Sigmoid colon (tissue), 4 donors: ENCODE measurements around the gene VRTN.

ENCODE experiments used
- EP300 ChIP-seq, 4 donors: sonication (generic); formaldehyde crosslinking; IDR thresholded peaks; one replicate each; pipeline ENCODE4 v1.6.1; 2017; ENCODE audit warnings: antibody characterized with exemption in 4 of 4
- POLR2A ChIP-seq, 2 donors: fragments of 450-650 bp; IDR thresholded peaks; one replicate each; pipeline ENCODE4 v1.6.1; 2016; ENCODE audit warnings: antibody characterized with exemption in 2 of 2, mild to moderate bottlenecking in 2 of 2, moderate library complexity in 2 of 2
- POLR2AphosphoS5 ChIP-seq, 4 donors: sonication (generic); formaldehyde crosslinking; IDR thresholded peaks; one replicate each; pipeline ENCODE4 v1.6.1; 2017; ENCODE audit warnings: antibody characterized with exemption in 4 of 4

GRCh38 chr14:74389980-74390379 lies 41.7 kb downstream of the VRTN start:
- no peak for TF ChIP-seq POLR2A (IDR thresholded peaks at IDR 0.05)
- TF ChIP-seq POLR2AphosphoS5 (IDR thresholded peaks at IDR 0.05), result no peak
- no peak for TF ChIP-seq EP300 (IDR thresholded peaks at IDR 0.05)
